MM.1S (cell line): ENCODE measurements around the gene KCNJ1.

Source experiments
- DNase-seq: peaks from one replicate; pipeline ENCODE4 v3.0.0-alpha.2; 2015
- H2AFZ ChIP-seq: fragments of 300-600 bp; sonication (generic); 2 replicates; pipeline ENCODE4 v1.6.0; 2016; ENCODE audit warnings: antibody characterized with exemption, low read length
- H3F3A ChIP-seq: fragments of 300-600 bp; sonication (generic); 2 replicates; pipeline ENCODE4 v1.6.1; 2016; ENCODE audit warnings: mild to moderate bottlenecking, antibody characterized with exemption, low read length, moderate library complexity, mixed read lengths; ENCODE audit not compliant: insufficient read depth
- H3K27ac ChIP-seq: fragments of 300-600 bp; sonication (generic); 2 replicates; pipeline ENCODE4 v1.5.1; 2016; ENCODE audit warnings: mild to moderate bottlenecking, low read length
- H3K27me3 ChIP-seq: fragments of 300-600 bp; sonication (generic); replicated peaks from 2 replicates; pipeline ENCODE4 v1.6.0; 2016; ENCODE audit warnings: low read length; ENCODE audit not compliant: insufficient read depth
- H3K36me3 ChIP-seq: fragments of 300-600 bp; sonication (generic); replicated peaks from 2 replicates; pipeline ENCODE4 v1.6.1; 2016; ENCODE audit warnings: mild to moderate bottlenecking, low read length, mixed read lengths; ENCODE audit not compliant: insufficient read depth
- H3K4me1 ChIP-seq: fragments of 300-600 bp; sonication (generic); 2 replicates; pipeline ENCODE4 v1.6.1; 2016; ENCODE audit warnings: low read length, mixed read lengths
- H3K4me2 ChIP-seq: fragments of 300-600 bp; sonication (generic); 2 replicates; pipeline ENCODE4 v1.6.0; 2016; ENCODE audit warnings: low read depth, low read length
- H3K4me3 ChIP-seq: fragments of 300-600 bp; sonication (generic); 2 replicates; pipeline ENCODE4 v1.5.1; 2016; ENCODE audit warnings: low read length, mixed read lengths
- H3K79me2 ChIP-seq: fragments of 300-600 bp; sonication (generic); 2 replicates; pipeline ENCODE4 v1.6.1; 2016; ENCODE audit warnings: mixed run types, low read length, mixed read lengths
- H3K9ac ChIP-seq: fragments of 300-600 bp; sonication (generic); 2 replicates; pipeline ENCODE4 v1.6.1; 2016; ENCODE audit warnings: low read length, mixed read lengths
- H3K9me2 ChIP-seq: fragments of 300-600 bp; sonication (generic); replicated peaks from 2 replicates; pipeline ENCODE4 v1.6.1; 2016; ENCODE audit warnings: mild to moderate bottlenecking, low read length, mixed read lengths; ENCODE audit not compliant: insufficient read depth
- H3K9me3 ChIP-seq: fragments of 300-600 bp; sonication (generic); replicated peaks from 2 replicates; pipeline ENCODE4 v1.6.1; 2016; ENCODE audit warnings: mild to moderate bottlenecking, low read length, mixed read lengths; ENCODE audit not compliant: insufficient read depth
- H4K20me1 ChIP-seq: fragments of 300-600 bp; sonication (generic); 2 replicates; pipeline ENCODE4 v1.6.1; 2016; ENCODE audit warnings: mild to moderate bottlenecking, low read length, moderate library complexity, mixed read lengths; ENCODE audit not compliant: insufficient read depth
- EZH2 ChIP-seq: fragments of 300-600 bp; sonication (generic); optimal IDR thresholded peaks from 2 replicates; pipeline ENCODE3; 2017; ENCODE audit warnings: low read depth, mild to moderate bottlenecking, antibody characterized with exemption, low read length, mixed read lengths
- EZH2phosphoT487 ChIP-seq: fragments of 300-600 bp; sonication (generic); IDR thresholded peaks from 2 replicates; pipeline ENCODE4 v1.6.1; 2018; ENCODE audit warnings: antibody characterized with exemption, low read length
- TF ChIP-seq, protein P1 (sequence below): fragments of 300-600 bp; sonication (generic); IDR thresholded peaks from 2 replicates; pipeline ENCODE4 v1.5.1; 2016; ENCODE audit warnings: antibody characterized with exemption, low read length, mixed read lengths

The KCNJ1 gene

DNA sequence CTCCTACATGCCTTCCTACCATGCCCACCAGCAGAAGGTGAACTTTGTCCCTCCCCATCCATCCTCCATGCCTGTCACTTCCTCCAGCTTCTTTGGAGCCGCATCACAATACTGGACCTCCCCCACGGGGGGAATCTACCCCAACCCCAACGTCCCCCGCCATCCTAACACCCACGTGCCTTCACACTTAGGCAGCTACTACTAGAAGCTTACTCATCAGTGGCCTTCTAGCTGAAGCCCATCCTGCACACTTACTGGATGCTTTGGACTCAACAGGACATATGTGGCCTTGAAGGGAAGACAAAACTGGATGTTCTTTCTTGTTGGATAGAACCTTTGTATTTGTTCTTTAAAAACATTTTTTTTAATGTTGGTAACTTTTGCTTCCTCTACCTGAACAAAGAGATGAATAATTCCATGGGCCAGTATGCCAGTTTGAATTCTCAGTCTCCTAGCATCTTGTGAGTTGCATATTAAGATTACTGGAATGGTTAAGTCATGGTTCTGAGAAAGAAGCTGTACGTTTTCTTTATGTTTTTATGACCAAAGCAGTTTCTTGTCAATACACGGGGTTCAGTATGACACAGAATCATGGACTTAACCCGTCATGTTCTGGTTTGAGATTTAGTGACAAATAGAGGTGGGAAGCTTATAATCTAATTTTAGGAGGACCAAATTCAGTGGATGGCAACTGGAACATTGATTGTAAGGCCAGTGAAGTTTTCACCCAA is 56.1 kb downstream of the KCNJ1 start:
- H3K27ac ChIP-seq: no peak overlapping the region
- no peaks in the 10 kb centered on the region for H3K9me3 ChIP-seq
- H3K36me3 ChIP-seq: peaks cover 11% of the 10 kb centered on the region
- H3K9ac ChIP-seq: no peak overlapping the region
- H3K27me3 ChIP-seq: no peaks in the 10 kb centered on the region
- no peak overlapping the region for H3K4me3 ChIP-seq
- no peaks in the 10 kb centered on the region; the same call in 1 of the 2 replicates for H4K20me1 ChIP-seq
- no peak overlapping the region for H2AFZ ChIP-seq
- H3K4me2 ChIP-seq: no peak overlapping the region
- no peaks in the 10 kb centered on the region for H3K4me1 ChIP-seq
- H3K9me2 ChIP-seq: no peaks in the 10 kb centered on the region
- no peaks in the 10 kb centered on the region for H3F3A ChIP-seq
- no peak for DNase-seq
- TF ChIP-seq EZH2phosphoT487: no peak
- TF ChIP-seq, protein P1, sequence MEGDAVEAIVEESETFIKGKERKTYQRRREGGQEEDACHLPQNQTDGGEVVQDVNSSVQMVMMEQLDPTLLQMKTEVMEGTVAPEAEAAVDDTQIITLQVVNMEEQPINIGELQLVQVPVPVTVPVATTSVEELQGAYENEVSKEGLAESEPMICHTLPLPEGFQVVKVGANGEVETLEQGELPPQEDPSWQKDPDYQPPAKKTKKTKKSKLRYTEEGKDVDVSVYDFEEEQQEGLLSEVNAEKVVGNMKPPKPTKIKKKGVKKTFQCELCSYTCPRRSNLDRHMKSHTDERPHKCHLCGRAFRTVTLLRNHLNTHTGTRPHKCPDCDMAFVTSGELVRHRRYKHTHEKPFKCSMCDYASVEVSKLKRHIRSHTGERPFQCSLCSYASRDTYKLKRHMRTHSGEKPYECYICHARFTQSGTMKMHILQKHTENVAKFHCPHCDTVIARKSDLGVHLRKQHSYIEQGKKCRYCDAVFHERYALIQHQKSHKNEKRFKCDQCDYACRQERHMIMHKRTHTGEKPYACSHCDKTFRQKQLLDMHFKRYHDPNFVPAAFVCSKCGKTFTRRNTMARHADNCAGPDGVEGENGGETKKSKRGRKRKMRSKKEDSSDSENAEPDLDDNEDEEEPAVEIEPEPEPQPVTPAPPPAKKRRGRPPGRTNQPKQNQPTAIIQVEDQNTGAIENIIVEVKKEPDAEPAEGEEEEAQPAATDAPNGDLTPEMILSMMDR: no peak
- TF ChIP-seq EZH2: no peak
- H3K79me2 ChIP-seq: peaks cover 74% of the 10 kb centered on the region

DNA sequence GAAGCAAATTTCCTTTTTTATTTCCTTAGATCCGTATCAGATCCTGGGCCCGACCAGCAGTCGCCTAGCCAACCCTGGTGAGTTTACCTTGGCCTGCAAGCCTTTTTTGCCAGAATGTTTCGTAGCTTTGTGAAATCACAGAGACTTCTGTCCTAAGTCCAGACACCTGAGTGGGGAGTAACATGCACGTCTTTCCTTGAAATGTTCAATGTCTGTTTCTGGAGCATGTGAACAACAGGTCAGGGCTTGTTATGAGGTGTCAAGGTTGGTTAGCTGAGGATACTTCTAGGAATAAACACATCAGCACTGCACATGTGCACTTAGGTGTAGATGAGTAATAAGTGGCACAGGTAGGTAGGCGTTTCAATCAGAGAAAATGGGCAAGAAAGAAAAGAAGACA is 58.0 kb downstream of the KCNJ1 start:
- peaks cover 19% of the 10 kb centered on the region for H3K36me3 ChIP-seq
- no peak overlapping the region for H3K4me3 ChIP-seq
- no peak overlapping the region for H3K9ac ChIP-seq
- H4K20me1 ChIP-seq: no peaks in the 10 kb centered on the region; the same call in 1 of the 2 replicates
- H3K4me2 ChIP-seq: no peak overlapping the region
- no peak overlapping the region for H3K27ac ChIP-seq
- no peaks in the 10 kb centered on the region for H3K9me3 ChIP-seq
- no peak for DNase-seq
- H3K27me3 ChIP-seq: no peaks in the 10 kb centered on the region
- TF ChIP-seq EZH2 (no peak), EZH2phosphoT487 (no peak)
- TF ChIP-seq, protein P1: no peak
- H3F3A ChIP-seq: no peaks in the 10 kb centered on the region
- no peak overlapping the region for H2AFZ ChIP-seq
- peaks cover 84% of the 10 kb centered on the region for H3K79me2 ChIP-seq
- H3K4me1 ChIP-seq: no peaks in the 10 kb centered on the region
- H3K9me2 ChIP-seq: no peaks in the 10 kb centered on the region

DNA sequence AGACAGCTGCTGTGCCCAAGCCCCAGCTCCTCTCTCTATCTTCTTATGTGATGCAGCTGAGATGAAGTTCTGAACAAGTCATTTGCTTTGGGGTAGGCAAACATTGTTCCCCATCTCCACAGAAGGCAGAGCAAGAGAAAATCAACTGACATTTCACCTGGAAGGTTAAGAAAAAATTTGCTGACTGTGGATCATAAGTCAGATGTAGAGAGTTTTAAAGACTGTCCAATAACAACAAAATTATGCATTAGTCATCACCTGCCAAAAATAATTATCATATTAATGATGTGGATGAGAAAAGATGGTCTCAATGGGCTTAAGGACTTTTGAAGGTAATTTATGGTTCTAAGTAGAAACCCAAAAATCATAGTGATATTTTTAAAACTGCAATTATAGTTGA is 59.2 kb downstream of the KCNJ1 start:
- H3K36me3 ChIP-seq: peaks cover 19% of the 10 kb centered on the region
- H3K4me3 ChIP-seq: no peak overlapping the region
- H3K4me2 ChIP-seq: no peak overlapping the region
- no peaks in the 10 kb centered on the region for H3K9me3 ChIP-seq
- no peaks in the 10 kb centered on the region for H3K4me1 ChIP-seq
- no peaks in the 10 kb centered on the region; the same call in 1 of the 2 replicates for H4K20me1 ChIP-seq
- H3K9me2 ChIP-seq: no peaks in the 10 kb centered on the region
- no peak for TF ChIP-seq EZH2
- TF ChIP-seq, protein P1: no peak
- no peak for DNase-seq
- H3F3A ChIP-seq: no peaks in the 10 kb centered on the region
- H3K9ac ChIP-seq: no peak overlapping the region
- H3K79me2 ChIP-seq: peaks cover 86% of the 10 kb centered on the region
- H2AFZ ChIP-seq: no peak overlapping the region
- no peak overlapping the region for H3K27ac ChIP-seq
- H3K27me3 ChIP-seq: no peaks in the 10 kb centered on the region
